GM12872 (cell line): ENCODE measurements around the gene SLC35E2B.

ENCODE experiments used
- CTCF ChIP-seq: IDR thresholded peaks from 3 replicates; pipeline ENCODE4 v1.5.1; 2011; ENCODE audit warnings: low read depth, mild to moderate bottlenecking, low read length, moderate library complexity; ENCODE audit not compliant: insufficient read depth

Gene SLC35E2B

GRCh38 chr1:1684031-1684681 is 8.4 kb downstream of the SLC35E2B start:
- TF ChIP-seq CTCF: no peak

- no peak for TF ChIP-seq CTCF
Observed at GRCh38 chr1:1683104-1683905, 9.3 kb downstream of the SLC35E2B start.

GRCh38 chr1:1680912-1681273 is 11.7 kb downstream of the SLC35E2B start:
- no peak for TF ChIP-seq CTCF

GRCh38 chr1:1680031-1680911 is 12.3 kb downstream of the SLC35E2B start:
- no peak for TF ChIP-seq CTCF

- TF ChIP-seq CTCF: peak; percentile 83
Observed at GRCh38 chr1:1678581-1679380, 13.8 kb downstream of the SLC35E2B start.

- TF ChIP-seq CTCF: no peak
Observed at GRCh38 chr1:1677718-1678580, 14.6 kb downstream of the SLC35E2B start.
